ENCODE data around the gene BNIP5.

Gene BNIP5

DNA sequence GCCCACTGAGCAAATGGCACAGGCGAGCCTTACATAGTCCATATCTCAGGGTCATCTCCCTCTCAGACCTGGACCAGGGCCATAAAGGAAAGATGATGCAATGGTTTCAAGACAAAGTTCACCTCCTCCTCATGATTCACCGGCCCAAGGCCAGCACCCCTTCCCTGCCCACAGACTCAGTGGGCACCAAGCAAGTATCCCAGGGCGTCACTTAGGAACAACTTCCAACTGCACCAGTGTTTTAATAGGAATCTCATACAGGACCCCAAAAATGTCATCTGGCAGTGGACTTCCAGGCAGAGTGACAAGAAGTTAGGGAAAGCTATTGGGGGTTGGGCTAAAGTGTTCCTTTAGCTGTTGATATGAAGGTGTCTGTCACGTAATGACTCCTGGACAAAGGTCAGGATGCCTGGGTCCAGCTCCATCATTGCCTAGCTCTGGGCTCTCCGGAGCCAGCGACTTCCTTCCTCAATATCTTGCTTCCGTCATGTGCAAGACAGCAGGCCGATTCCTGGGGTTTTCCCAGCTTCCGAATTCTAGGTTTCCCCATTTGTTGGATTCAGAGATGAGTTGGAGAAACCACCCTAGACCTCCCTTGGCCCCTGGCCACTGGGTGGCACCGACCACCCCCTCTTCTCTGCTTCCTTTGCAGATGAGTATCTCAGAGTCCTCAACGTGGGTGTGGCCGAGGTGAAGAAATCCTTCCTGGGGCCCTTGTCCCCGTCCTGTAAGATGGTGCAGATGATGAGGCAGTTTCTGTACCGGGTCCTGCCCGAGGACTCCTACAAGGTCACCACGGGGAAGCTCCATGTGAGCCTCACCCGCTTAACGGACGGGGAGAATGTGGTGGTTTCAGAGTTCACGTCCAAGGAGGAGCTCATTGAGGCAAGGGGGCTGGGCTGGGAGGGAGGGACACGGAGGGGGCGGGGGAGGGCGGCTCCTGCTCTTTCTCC is 45.7 kb downstream of the BNIP5 start:
- FAIRE-seq, result no peak

DNA sequence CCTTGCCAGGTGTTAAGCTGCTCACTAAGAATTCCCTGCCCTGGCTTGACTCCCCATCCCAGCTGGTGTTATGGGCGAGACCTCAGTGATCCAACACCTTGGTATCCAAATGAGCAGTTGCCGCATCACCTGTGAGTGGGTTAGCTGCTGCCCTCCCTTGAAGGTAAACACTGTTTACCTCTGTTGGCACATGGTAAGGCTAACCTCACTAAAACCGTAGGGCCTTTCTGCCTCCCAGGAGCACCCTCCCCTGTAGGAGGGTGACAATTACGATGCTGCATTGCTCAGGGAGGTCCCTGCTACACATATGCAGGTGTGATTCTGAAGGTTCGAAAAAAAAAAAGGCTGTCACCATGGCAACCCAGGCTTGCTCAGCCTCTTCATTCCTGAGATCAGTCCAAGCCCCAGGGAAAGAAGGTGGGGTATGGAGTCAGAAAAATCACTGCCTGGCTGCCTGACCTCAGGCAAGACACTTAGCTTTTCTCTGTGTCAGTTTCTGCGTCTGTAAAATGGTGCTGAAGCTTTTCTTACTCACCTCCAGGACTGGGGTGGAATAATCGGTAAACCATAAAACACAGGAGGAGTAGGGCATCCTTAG is 47.3 kb downstream of the BNIP5 start:
- FAIRE-seq, result no peak

DNA sequence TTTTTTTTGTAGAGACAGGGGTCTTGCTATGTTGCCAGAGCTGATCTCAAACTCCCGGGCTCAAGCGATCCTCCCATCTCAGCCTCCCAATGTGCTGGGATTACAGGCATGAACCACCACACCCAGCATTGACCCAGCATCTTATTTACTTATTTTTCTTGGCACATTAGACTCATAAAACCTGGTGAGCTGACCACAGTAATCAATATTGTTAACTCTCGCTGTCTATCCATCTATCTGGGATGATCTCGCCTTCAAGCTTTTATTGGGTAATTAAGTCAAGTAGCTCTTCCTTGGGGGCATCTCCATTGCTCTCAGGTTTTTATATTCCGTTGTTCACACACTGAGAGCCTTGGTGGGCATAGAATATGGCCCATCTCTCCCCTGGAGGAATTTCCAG is 49.8 kb downstream of the BNIP5 start:
- FAIRE-seq, result no peak

DNA sequence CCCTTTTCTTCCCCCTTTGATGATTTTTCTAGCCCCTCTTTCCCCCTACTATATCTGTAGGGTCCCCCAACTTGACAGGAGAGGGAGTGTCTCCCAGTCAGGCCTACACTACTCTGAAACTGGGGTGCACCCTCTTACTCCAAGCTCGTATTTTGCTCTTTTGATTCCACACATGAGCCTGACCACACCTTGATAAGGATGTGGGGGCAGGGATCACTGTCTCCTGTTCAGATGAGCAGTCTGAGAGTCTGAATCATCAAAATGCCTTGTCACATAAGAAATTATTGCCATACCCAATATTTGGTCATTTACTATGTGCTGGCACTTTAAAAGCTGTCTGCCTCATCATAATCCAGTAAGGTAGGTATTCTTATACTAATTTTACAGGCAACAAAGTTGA is 50.9 kb downstream of the BNIP5 start:
- no peak for FAIRE-seq

- no peak for FAIRE-seq
These were observed 51.5 kb downstream of the BNIP5 start for GRCh38 chr6:36285187-36285671.

GRCh38 chr6:36284359-36284758 is 52.3 kb downstream of the BNIP5 start:
- no peak for FAIRE-seq

- FAIRE-seq, result no peak
These were observed 53.1 kb downstream of the BNIP5 start for GRCh38 chr6:36283608-36284007.

DNA sequence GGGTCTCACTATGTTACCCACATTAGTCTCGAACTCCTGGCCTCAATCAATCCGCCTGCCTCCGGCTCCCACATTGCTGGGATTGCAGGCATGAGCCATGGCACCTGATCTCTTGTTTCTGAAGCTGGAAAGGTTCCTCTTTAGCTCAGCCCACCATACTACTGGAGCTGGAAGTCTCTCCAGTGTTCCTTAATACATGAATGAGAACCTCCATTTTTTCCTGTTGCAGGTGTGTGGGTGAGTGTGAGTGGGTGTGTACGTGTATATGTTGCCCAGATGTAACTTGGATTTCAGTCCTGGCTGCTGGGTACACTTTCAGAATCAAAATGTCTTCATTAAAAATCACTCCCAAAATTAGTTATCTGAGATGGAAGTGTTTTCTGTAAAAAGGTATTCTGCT is 55.7 kb downstream of the BNIP5 start:
- no peak for FAIRE-seq

GRCh38 chr6:36280467-36280866 is 56.2 kb downstream of the BNIP5 start:
- no peak for FAIRE-seq

DNA sequence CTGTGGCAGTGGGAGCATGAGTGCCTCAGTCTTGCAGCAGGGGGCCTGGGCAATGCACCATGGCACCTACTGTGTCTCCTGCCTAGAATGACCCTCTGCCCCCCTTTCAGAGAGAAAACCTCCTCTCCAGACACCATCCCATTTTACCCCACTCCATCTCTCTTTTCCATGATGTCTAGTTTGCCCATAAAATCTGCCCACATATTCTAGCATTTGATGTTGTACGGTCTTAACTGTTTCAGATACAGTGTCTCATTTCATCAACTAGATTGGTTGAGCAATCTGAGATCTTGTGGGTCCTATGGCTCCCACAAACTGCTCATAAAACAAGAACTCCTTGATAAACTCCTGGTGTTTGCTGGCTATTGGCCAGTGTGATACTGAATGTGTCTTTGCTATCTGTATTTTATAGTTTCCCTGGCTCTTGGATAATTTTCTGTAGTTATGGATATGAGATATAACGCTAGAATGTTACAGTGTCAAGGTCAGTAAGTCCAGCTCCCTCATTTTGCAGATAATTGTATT is 58.7 kb downstream of the BNIP5 start:
- no peak for FAIRE-seq

GRCh38 chr6:36276581-36277536 is 59.8 kb downstream of the BNIP5 start:
- FAIRE-seq, result no peak

- FAIRE-seq, result no peak
These were observed 62.7 kb downstream of the BNIP5 start for GRCh38 chr6:36273802-36274514.

- no peak for FAIRE-seq
These were observed 63.6 kb downstream of the BNIP5 start for GRCh38 chr6:36273067-36273466.

- FAIRE-seq, result no peak
These were observed 64.5 kb downstream of the BNIP5 start for GRCh38 chr6:36272234-36272633.

- no peak for FAIRE-seq
These were observed 66.6 kb downstream of the BNIP5 start, which contains the start of gene PNPLA1 for GRCh38 chr6:36269834-36270705. PNPLA1 (plus strand) TSS chr6:36270060; CDS start chr6:36270460, 400 bp downstream.

DNA sequence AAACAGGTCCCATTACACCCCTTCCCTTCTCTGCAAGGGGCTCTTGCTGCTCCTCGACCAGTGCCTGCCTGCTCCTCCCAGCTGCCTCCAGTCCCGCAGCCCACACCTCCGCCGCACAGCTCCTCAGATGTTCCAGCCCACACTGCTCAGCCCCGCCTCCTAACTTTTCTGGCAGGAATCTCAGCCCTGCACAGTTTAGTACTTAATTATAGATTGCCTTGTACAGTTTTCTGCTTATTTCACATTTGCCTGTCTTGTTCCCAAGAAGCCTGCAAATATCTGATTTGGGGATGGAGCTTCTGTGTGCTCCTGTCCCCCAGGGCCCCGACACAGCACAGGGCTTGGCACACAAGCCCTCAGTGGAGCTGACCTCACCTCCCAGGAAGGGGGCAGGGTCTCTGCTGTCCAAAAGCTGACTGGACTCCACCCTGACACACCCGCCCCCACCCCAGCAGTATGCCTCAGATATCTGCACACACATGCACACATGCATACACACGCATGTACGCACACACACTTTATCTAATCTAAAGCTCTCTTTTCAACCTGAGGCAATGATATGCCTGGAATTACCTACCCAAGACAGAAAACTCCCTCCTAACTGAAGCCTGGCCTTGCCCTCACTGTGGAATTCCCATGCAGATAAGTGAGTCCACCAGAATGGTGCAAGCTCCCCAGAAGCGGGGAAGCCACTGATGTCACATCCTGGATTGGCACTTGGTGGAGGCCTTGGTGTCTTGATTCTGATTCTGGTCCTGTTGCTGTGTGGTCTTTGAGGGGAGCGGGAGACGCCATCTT is 68.0 kb downstream of the BNIP5 start:
- FAIRE-seq, result no peak

GRCh38 chr6:36267731-36268477 is 68.8 kb downstream of the BNIP5 start:
- FAIRE-seq, result no peak

DNA sequence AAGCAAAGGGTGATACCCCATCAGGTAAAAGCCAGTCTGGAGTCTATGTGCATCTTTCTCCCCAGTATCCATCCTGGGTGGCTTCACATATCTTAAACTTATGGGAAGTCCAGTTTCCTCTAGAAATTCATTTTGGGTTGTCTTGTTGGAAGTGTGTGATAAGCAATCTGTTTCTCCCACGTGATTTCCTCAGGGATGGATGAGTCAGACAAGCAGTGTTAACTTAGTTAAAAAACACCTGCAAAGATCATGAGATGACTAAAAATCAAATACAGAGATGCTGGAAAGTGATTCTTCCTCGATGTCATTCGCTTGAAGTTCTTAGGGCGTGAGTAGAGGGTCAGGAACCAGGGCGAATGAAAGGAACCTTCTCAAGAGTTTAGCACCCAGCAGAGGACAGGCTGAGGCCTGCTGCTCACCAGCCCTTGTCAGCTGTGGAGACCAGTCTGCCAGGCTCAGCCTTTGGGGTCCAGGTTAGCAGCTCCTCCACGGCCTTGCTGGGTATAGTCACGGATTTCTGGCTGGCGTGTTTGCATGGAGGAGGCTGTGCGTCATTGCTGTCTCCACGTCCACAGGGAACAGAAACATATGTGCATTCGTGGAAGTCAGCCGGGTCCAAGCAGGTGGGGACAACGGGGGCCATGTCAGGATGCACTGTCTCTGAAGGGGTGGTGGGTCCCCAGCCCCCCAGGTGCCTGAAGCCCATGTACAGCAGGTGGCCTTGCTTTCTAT is 69.6 kb downstream of the BNIP5 start:
- FAIRE-seq, result no peak

All from islet of Langerhans (tissue), 1 donor.